K562 (cell line): Measurements from ENCODE around the gene TNIK. TPM values are rescaled to one million over a fixed set of nuclear protein-coding genes. Genes with fewer than 3 reads are reported as not detected.

Experiments used
- ATAC-seq: fragments of 200-7000 bp; cut with Tn5 transposase; 3 replicates; pipeline ENCODE4 v1.9.1; 2020; ENCODE audit warnings: moderate library complexity
- BruUV-seq: library from RNA; stranded (reverse); fragments of 400-500 nt; replicated peaks from 2 replicates; lab custom pipeline; 2021; lab: Mats Ljungman, UMichigan
- CTCF ChIA-PET: fragments of 300-600 bp; formaldehyde crosslinking; extraction: SDS; loops from one replicate; lab custom pipeline; 2021; ENCODE audit warnings: low intra/inter-chr PET ratio; lab: Yijun Ruan, JAX
- POLR2A ChIA-PET: fragments of 300-600, 350-650 bp; sonication (Branson Sonifier 250); formaldehyde crosslinking; extraction: SDS; loops from one replicate; lab custom pipeline; 2021; ENCODE audit warnings: antibody characterized with exemption, inconsistent platforms; lab: Yijun Ruan, JAX
- DNase-seq, 4 experiments: peaks; one replicate each; pipeline versions ENCODE4 v3.0.0 to v3.0.0-alpha.2; 2011 to 2018; ENCODE audit warnings: low spot score in 3 of 4, mixed read lengths in 3 of 4; ENCODE audit errors: extremely low read depth in 1 of 4
- FAIRE-seq: peaks from 2 replicates; lab custom pipeline; 2011; peaks lifted over from hg19 to GRCh38; lab: Jason Lieb, UNC
- H2AFZ ChIP-seq: 2 replicates; pipeline ENCODE4 v1.6.0; 2011; ENCODE audit warnings: low read depth, low read length, control low read depth, inconsistent platforms
- H3K27ac ChIP-seq: fragments of 200-600 bp; 3 replicates; pipeline ENCODE4 v1.8.0; 2011; ENCODE audit warnings: low read depth, mild to moderate bottlenecking, control low read depth, inconsistent platforms, low read length, moderate library complexity, mixed read lengths; ENCODE audit errors: extremely low read depth
- H3K27me3 ChIP-seq, 2 experiments: fragments of 300-600 bp in 1 of 2; 2 replicates in 1 of 2; 3 replicates in 1 of 2; pipeline versions ENCODE4 v1.6.0 to v1.8.0; 2011; ENCODE audit warnings: inconsistent platforms in 2 of 2, low read length in 2 of 2, mild to moderate bottlenecking in 1 of 2, mixed read lengths in 1 of 2, moderate library complexity in 1 of 2; ENCODE audit not compliant: control insufficient read depth in 2 of 2, insufficient read depth in 2 of 2
- H3K36me3 ChIP-seq: fragments of 300-600 bp; 3 replicates; pipeline ENCODE4 v1.8.0; 2011; ENCODE audit warnings: mild to moderate bottlenecking, low read length, inconsistent platforms; ENCODE audit not compliant: control insufficient read depth, insufficient read depth
- H3K4me1 ChIP-seq, 2 experiments: fragments of 200-600 bp in 1 of 2; replicated peaks in 1 of 2; 2 replicates in 1 of 2; 3 replicates in 1 of 2; pipeline versions ENCODE4 v1.5.1 to v1.8.0; 2011; ENCODE audit warnings: inconsistent platforms in 2 of 2, low read length in 2 of 2, mild to moderate bottlenecking in 1 of 2, mixed read lengths in 1 of 2, moderate library complexity in 1 of 2; ENCODE audit not compliant: control insufficient read depth in 2 of 2, insufficient read depth in 2 of 2
- H3K4me2 ChIP-seq: 2 replicates; pipeline ENCODE4 v1.6.1; 2011; ENCODE audit warnings: low read length, control low read depth, inconsistent platforms, mixed read lengths; ENCODE audit not compliant: insufficient read depth
- H3K4me3 ChIP-seq: fragments of 200-600 bp; sonication (generic), shearing (Covaris generic); 2 replicates; pipeline ENCODE4 v1.5.1; 2016; ENCODE audit warnings: control low read depth, inconsistent platforms
- H3K79me2 ChIP-seq: fragments of 200-600 bp; 3 replicates; pipeline ENCODE4 v1.8.0; 2011; ENCODE audit warnings: low read length, inconsistent platforms; ENCODE audit not compliant: control insufficient read depth, insufficient read depth
- H3K9ac ChIP-seq, 2 experiments: 2 replicates each; pipeline versions ENCODE4 v1.6.0 to v1.6.1; 2011; ENCODE audit warnings: low read depth in 2 of 2, low read length in 2 of 2, control low read depth in 1 of 2, inconsistent platforms in 1 of 2, mild to moderate bottlenecking in 1 of 2, mixed read lengths in 1 of 2; ENCODE audit not compliant: insufficient read depth in 1 of 2
- H3K9me1 ChIP-seq: one replicate; pipeline ENCODE4 v1.6.0; 2011; ENCODE audit warnings: inconsistent platforms, mild to moderate bottlenecking, low read length, moderate library complexity; ENCODE audit not compliant: control insufficient read depth, insufficient read depth
- H3K9me3 ChIP-seq: replicated peaks from 2 replicates; pipeline ENCODE4 v1.5.1; 2011; ENCODE audit warnings: low read depth, low read length, inconsistent platforms; ENCODE audit not compliant: control insufficient read depth, insufficient read depth
- H4K20me1 ChIP-seq: replicated peaks from 2 replicates; pipeline ENCODE4 v1.6.1; 2011; ENCODE audit warnings: low read length, inconsistent platforms, mixed read lengths; ENCODE audit not compliant: control insufficient read depth, insufficient read depth
- CBX3 ChIP-seq, 2 experiments: IDR thresholded peaks; 1 replicate in 1 of 2; 2 replicates in 1 of 2; pipeline ENCODE4 v1.6.1; 2012; ENCODE audit warnings: inconsistent platforms in 2 of 2, low read length in 2 of 2, borderline replicate concordance in 1 of 2, control low read depth in 1 of 2
- CGGBP1 ChIP-seq: fragments of 250-450 bp; sonication (Bioruptor Pico); IDR thresholded peaks from 2 replicates; pipeline ENCODE4 v1.9.0; 2021; ENCODE audit warnings: mild to moderate bottlenecking
- GABPB1 ChIP-seq: sonication (generic); formaldehyde crosslinking; IDR thresholded peaks from 2 replicates; pipeline ENCODE4 v1.8.0; 2022; ENCODE audit warnings: mild to moderate bottlenecking, missing genetic modification reagents
- GATAD2B ChIP-seq: fragments of 450-650 bp; IDR thresholded peaks from 2 replicates; pipeline ENCODE4 v1.6.1; 2017; ENCODE audit warnings: mild to moderate bottlenecking, borderline replicate concordance
- MAX ChIP-seq: sonication (generic); formaldehyde crosslinking; IDR thresholded peaks from 2 replicates; pipeline ENCODE4 v1.9.0; 2022; ENCODE audit warnings: mild to moderate bottlenecking, missing genetic modification reagents
- MEIS2 ChIP-seq: fragments of 450-650 bp; IDR thresholded peaks from 2 replicates; pipeline ENCODE4 v1.6.1; 2014; ENCODE audit warnings: mild to moderate bottlenecking; ENCODE audit not compliant: partially characterized antibody
- NFXL1 ChIP-seq: fragments of 450-650 bp; formaldehyde crosslinking; IDR thresholded peaks from 2 replicates; pipeline ENCODE4 v1.4.0; 2021; ENCODE audit warnings: mild to moderate bottlenecking
- PCBP2 ChIP-seq: fragments of 200-400 bp; formaldehyde crosslinking; IDR thresholded peaks from 2 replicates; pipeline ENCODE4 v1.6.1; 2018; ENCODE audit warnings: low read length, low read depth, mild to moderate bottlenecking, moderate library complexity; ENCODE audit not compliant: poor library complexity, severe bottlenecking
- PKNOX1 ChIP-seq: fragments of 450-650 bp; IDR thresholded peaks from 2 replicates; pipeline ENCODE4 v1.6.1; 2016
- POLR2B ChIP-seq: fragments of 450-650 bp; IDR thresholded peaks from 2 replicates; pipeline ENCODE4 v1.6.1; 2018; ENCODE audit warnings: low read depth; ENCODE audit not compliant: partially characterized antibody
- PURB ChIP-seq: sonication (generic); formaldehyde crosslinking; IDR thresholded peaks from 2 replicates; pipeline ENCODE4 v1.9.0; 2021; ENCODE audit warnings: low read depth, mild to moderate bottlenecking, missing genetic modification reagents
- TAF9B ChIP-seq: fragments of 450-650 bp; IDR thresholded peaks from 2 replicates; pipeline ENCODE4 v1.6.1; 2018; ENCODE audit warnings: mild to moderate bottlenecking; ENCODE audit not compliant: partially characterized antibody
- ZNF780A ChIP-seq: fragments of 250-450 bp; sonication (Bioruptor Pico); IDR thresholded peaks from 2 replicates; pipeline ENCODE4 v1.5.0; 2021; ENCODE audit warnings: mild to moderate bottlenecking
- WGBS: fragments of 100-300 bp; shearing (Covaris generic); methylation state at CpG from one replicate; pipeline ENCODE4 v1.1.6; 2016; ENCODE audit warnings: low coverage, mixed read lengths; ENCODE audit not compliant: insufficient coverage; ENCODE audit errors: missing lambda C conversion rate; 5-methylcytosine and 5-hydroxymethylcytosine counted together
- in situ Hi-C: fragments of 300-500 bp; cut with MboI; formaldehyde crosslinking; loops from 4 replicates; pipeline ENCODE4 v1.15.0; 2018; ENCODE audit warnings: inconsistent platforms, mixed read lengths
- intact Hi-C: fragments of 100-400 bp; cut with micrococcal nuclease; formaldehyde crosslinking; loops from 2 replicates; pipeline ENCODE4 v1.14.2; 2022
- polyA plus RNA-seq, 8 experiments: library from polyadenylated mRNA; depleted of rRNA in 4 of 8; stranded (reverse) in 5 of 8; unstranded in 3 of 8; fragments of >200 nt; fragmentation: Nextera tagmentation in 2 of 8; fragmentation: Illumina TruSeq in 1 of 8; extraction: Ambion mirVana in 2 of 8; extraction: Trizol in 1 of 8; gene quantifications; 2 replicates each; pipeline versions ENCODE4 v1.2.1 to v1.2.3, GENCODE V29; 2011 to 2014; ENCODE audit warnings: inconsistent platforms in 1 of 8, missing spikeins in 1 of 8
- total RNA-seq, 7 experiments: library from RNA; depleted of rRNA in 6 of 7; stranded (reverse); fragments of >200 nt in 6 of 7; fragmentation: Illumina TruSeq in 2 of 7; extraction: Trizol in 2 of 7; gene quantifications; 2 replicates each; pipeline versions ENCODE4 v1.2.1 to v1.2.3, GENCODE V29; 2011 to 2021; ENCODE audit warnings: low replicate concordance in 1 of 7

TNIK gene
- total and polyA plus RNA-seq, 9 of the 15 experiments (the other 6 are each of a cell fraction or from before 2014, with no cell fraction given): 6.6 to 39.0 (median 24.7) TPM

GRCh38 chr3:171452328-171452727 is 7.9 kb downstream of the TNIK start (continued):
- TF ChIP-seq TAF9B (no peak), MAX (CRISPR knock-in tag) (no peak), PCBP2 (no peak), NFXL1 (CRISPR knock-in tag) (no peak), GATAD2B (no peak)

GRCh38 chr3:171451915-171452314 is 8.3 kb downstream of the TNIK start:
- no peaks in the 10 kb centered on the region for H3K27me3 ChIP-seq
- H3K9ac ChIP-seq: no peak overlapping the region
- DNase-seq (no peak), ATAC-seq (no peak), FAIRE-seq (no peak)
- BruUV-seq: no TSS peak
- H3K4me2 ChIP-seq: no peak overlapping the region
- H3K4me1 ChIP-seq: peaks cover 7 to 23% of the 10 kb centered on the region in 2 experiments; a peak in 4 of 5 replicates
- H3K36me3 ChIP-seq: no peaks in the 10 kb centered on the region
- no peak overlapping the region for H3K4me3 ChIP-seq
- H2AFZ ChIP-seq: no peak overlapping the region
- in situ Hi-C loops (no loop called here), intact Hi-C loops (loop anchor here (2.0 to 10.0 kb wide), 2 partner anchors 77 to 123 kb away; no protein-coding TSS in a partner anchor)
- peaks cover 82% of the 10 kb centered on the region for H3K79me2 ChIP-seq
- peaks cover 23% of the 10 kb centered on the region for H4K20me1 ChIP-seq
- H3K9me1 ChIP-seq: no peaks in the 10 kb centered on the region
- no peak for TF ChIP-seq POLR2B
- no peak for TF ChIP-seq GABPB1 (CRISPR knock-in tag)
- no peak for TF ChIP-seq CGGBP1 (CRISPR knock-in tag)
- TF ChIP-seq PKNOX1: 0 out of 2 replicates have a peak, but pooled peaks have one; percentile 8
- TF ChIP-seq CBX3 (IDR thresholded peaks at IDR 0.05; ENCODE audit: borderline replicate concordance in 1 of 2, low read length in 2 of 2): no peak
- no peak for TF ChIP-seq PURB (CRISPR knock-in tag)
- peak; percentile 17 for TF ChIP-seq MEIS2
- TF ChIP-seq ZNF780A (CRISPR knock-in tag): no peak
- 76% methylated on average over 5 of the region's 5 CpGs for WGBS
- ChIA-PET POLR2A (interaction anchor here (0.8 to 1.4 kb wide), 3 partner anchors 8 to 11 kb away, joined by 3 to 5 read pairs (median 3); no protein-coding TSS in a partner anchor), CTCF (no interaction called here)
- no peaks in the 10 kb centered on the region for H3K9me3 ChIP-seq
- H3K27ac ChIP-seq: no peak overlapping the region
